ENCODE results near the gene PRDX6. TPM values are rescaled to one million over a fixed set of nuclear protein-coding genes. Genes with fewer than 3 reads are reported as not detected.

The PRDX6 gene
- total and polyA plus RNA-seq, 2 of the 4 experiments (the other 2 are of a cell fraction): 373 to 426 TPM

DNA sequence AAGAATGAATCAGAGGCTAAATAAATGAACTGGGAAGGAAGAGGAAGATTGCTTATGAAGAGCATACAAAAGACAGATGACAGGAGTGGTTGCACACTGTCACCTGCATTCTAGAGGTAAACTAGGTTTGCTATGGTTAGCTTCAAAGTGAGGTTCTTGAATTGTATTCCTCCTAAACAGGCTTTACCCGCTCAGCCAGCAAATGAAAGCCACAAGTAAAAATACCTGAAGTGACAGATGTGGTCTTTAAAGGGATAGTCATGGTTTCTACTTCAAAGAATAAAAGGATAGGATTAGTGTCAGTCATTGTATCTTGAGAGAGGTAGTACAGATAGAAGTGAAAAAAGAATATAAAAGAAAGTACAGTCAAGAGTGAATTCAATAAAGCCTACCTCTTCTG, 32.4 kb upstream of the PRDX6 start:
- Histone ChIP-seq H3K23ac (ENCODE audit: low read depth, low read length) (no peak overlapping the region), H2AK9ac (replicated peaks; ENCODE audit: low read depth, low read length, poor library complexity) (no peak overlapping the region), H2AFZ (replicated peaks; ENCODE audit: low read length, poor library complexity) (no peak overlapping the region), H3K79me1 (ENCODE audit: low read depth in 1 of 2, low read length in 2 of 2) (peaks cover 5 to 15% of the 10 kb centered on the region in 2 experiments; a peak in 2 of 4 replicates), H2BK15ac (ENCODE audit: low read depth, low read length) (no peak overlapping the region), H3K27ac (ENCODE audit: insufficient read depth, low read length) (no peak overlapping the region), H3K36me3 (ENCODE audit: control insufficient read depth, insufficient read depth, low read length) (0 out of 2 replicates have a peak, but pooled peaks cover 1% of the 10 kb centered on the region), H4K5ac (ENCODE audit: low read depth, low read length) (no peak overlapping the region), H3K56ac (ENCODE audit: extremely low read depth, insufficient read depth, low read length) (no peak overlapping the region), H3K9me3 (ENCODE audit: control insufficient read depth, insufficient read depth, low read length) (no peaks in the 10 kb centered on the region), H2BK120ac (ENCODE audit: low read depth, low read length) (no peak overlapping the region), H2BK20ac (ENCODE audit: low read depth, low read length) (no peak overlapping the region), H4K20me1 (ENCODE audit: insufficient read depth, low read length) (no peaks in the 10 kb centered on the region), H3K18ac (ENCODE audit: low read depth, low read length) (no peak overlapping the region), H3K27me3 (ENCODE audit: control insufficient read depth, insufficient read depth, low read length) (no peaks in the 10 kb centered on the region), H4K91ac (ENCODE audit: insufficient read depth, low read depth, low read length) (no peak overlapping the region), H3K4me2 (ENCODE audit: low read depth, low read length) (no peak overlapping the region), H3K4me1 (ENCODE audit: control insufficient read depth, insufficient read depth, low read length) (peaks cover 2% of the 10 kb centered on the region; the same call in 1 of the 2 replicates), H3K4ac (ENCODE audit: low read depth, low read length) (no peak overlapping the region), H2BK5ac (ENCODE audit: low read depth, low read length, poor library complexity, severe bottlenecking) (no peak overlapping the region), H3K4me3 (ENCODE audit: insufficient read depth, low read depth, low read length) (no peak overlapping the region), H3K9me1 (ENCODE audit: insufficient read depth, low read length) (no peaks in the 10 kb centered on the region), H3K9ac (ENCODE audit: low read depth, low read length) (no peak overlapping the region), H4K8ac (ENCODE audit: low read depth in 2 of 2, low read length in 2 of 2) (no peak overlapping the region), H3K14ac (replicated peaks; ENCODE audit: low read depth, low read length) (no peak overlapping the region), H2AK5ac (ENCODE audit: low read depth, low read length) (no peak overlapping the region)
- intact Hi-C loops (cut with micrococcal nuclease): no loop called here
- TF ChIP-seq, protein P1, sequence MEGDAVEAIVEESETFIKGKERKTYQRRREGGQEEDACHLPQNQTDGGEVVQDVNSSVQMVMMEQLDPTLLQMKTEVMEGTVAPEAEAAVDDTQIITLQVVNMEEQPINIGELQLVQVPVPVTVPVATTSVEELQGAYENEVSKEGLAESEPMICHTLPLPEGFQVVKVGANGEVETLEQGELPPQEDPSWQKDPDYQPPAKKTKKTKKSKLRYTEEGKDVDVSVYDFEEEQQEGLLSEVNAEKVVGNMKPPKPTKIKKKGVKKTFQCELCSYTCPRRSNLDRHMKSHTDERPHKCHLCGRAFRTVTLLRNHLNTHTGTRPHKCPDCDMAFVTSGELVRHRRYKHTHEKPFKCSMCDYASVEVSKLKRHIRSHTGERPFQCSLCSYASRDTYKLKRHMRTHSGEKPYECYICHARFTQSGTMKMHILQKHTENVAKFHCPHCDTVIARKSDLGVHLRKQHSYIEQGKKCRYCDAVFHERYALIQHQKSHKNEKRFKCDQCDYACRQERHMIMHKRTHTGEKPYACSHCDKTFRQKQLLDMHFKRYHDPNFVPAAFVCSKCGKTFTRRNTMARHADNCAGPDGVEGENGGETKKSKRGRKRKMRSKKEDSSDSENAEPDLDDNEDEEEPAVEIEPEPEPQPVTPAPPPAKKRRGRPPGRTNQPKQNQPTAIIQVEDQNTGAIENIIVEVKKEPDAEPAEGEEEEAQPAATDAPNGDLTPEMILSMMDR (conservative IDR thresholded peaks at IDR 0.05; ENCODE audit: low read depth, low read length): no peak
- no peak for TF ChIP-seq CHD1 (IDR thresholded peaks at IDR 0.05; ENCODE audit: low read depth, low read length)
- TF ChIP-seq RAD21 (IDR thresholded peaks at IDR 0.05; ENCODE audit: low read length): no peak
- TF ChIP-seq MXI1 (IDR thresholded peaks at IDR 0.05; ENCODE audit: borderline replicate concordance, low read depth, low read length): no peak
- no peak for TF ChIP-seq RCOR1 (IDR thresholded peaks at IDR 0.05; ENCODE audit: insufficient replicate concordance, low read length)
- TF ChIP-seq, protein P2, sequence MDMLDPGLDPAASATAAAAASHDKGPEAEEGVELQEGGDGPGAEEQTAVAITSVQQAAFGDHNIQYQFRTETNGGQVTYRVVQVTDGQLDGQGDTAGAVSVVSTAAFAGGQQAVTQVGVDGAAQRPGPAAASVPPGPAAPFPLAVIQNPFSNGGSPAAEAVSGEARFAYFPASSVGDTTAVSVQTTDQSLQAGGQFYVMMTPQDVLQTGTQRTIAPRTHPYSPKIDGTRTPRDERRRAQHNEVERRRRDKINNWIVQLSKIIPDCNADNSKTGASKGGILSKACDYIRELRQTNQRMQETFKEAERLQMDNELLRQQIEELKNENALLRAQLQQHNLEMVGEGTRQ (IDR thresholded peaks at IDR 0.05; ENCODE audit: low read depth, low read length): no peak
- no peak for TF ChIP-seq MAZ (IDR thresholded peaks at IDR 0.05; ENCODE audit: borderline replicate concordance, low read depth, low read length)
- no peak for TF ChIP-seq SMC3 (IDR thresholded peaks at IDR 0.05; ENCODE audit: low read depth, low read length)
- TF ChIP-seq NFE2L2 (IDR thresholded peaks at IDR 0.05; ENCODE audit: low read depth, low read length): no peak
- no peak for TF ChIP-seq RFX5 (IDR thresholded peaks at IDR 0.05; ENCODE audit: low read depth, low read length)
- TF ChIP-seq POLR2A (IDR thresholded peaks at IDR 0.05; ENCODE audit: low read depth, low read length): no peak
- TF ChIP-seq BHLHE40 (IDR thresholded peaks at IDR 0.05; ENCODE audit: low read depth, low read length): no peak
- TF ChIP-seq MAFK (IDR thresholded peaks at IDR 0.05; ENCODE audit: low read depth, low read length): no peak
- dilution Hi-C loops (cut with HindIII; ENCODE audit: low sequenced_read_pairs, unreplicated experiment): no loop called here
- in situ Hi-C loops (cut with MboI; ENCODE audit: low sequenced_read_pairs): no loop called here
- WGBS, 2 experiments (ENCODE audit: extremely low coverage in 2 of 2, insufficient read length in 1 of 2): no CpG with 5 or more reads among the region's 1 CpG
- CTCF ChIA-PET: no interaction called here
- no TSS peak for BruUV-seq (replicated peaks)
- no peak for DNase-seq
- POLR2A ChIA-PET (ENCODE audit: unreplicated experiment): interaction anchor here (0.5 kb wide), 1 partner anchor 695 kb away, joined by 3 read pairs; no protein-coding TSS in a partner anchor
- ATAC-seq (ENCODE audit: low read depth): no peak

All from IMR-90 (cell line).